ENCODE measurements around the gene ARMC9.
"Not testable (repeated sequence)": the region's sequence is repeated elsewhere in the genome, so short reads cannot be mapped to it uniquely, and the experiment has no call there.

ARMC9 gene

DNA sequence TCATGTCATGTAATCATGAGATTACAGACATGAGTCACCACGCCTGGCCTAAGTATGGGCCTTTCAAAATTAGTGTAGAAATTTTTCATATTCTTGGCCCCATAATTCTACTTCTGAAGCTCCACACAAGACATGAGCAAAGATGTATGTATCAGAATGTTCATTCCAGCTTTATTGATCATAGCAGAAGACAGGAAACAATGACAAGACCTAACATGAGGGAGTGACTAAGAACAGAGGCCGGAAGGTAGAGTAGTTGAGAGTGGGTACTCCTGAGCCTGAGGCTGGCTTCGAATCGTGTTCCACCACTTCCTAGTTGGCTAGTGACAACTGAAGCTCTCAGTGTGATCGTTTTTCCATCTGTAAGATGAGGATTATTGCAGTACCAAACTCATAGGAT, 89.3 kb downstream of the ARMC9 start:
- DNase-seq (ENCODE audit: low read depth): no peak

DNA sequence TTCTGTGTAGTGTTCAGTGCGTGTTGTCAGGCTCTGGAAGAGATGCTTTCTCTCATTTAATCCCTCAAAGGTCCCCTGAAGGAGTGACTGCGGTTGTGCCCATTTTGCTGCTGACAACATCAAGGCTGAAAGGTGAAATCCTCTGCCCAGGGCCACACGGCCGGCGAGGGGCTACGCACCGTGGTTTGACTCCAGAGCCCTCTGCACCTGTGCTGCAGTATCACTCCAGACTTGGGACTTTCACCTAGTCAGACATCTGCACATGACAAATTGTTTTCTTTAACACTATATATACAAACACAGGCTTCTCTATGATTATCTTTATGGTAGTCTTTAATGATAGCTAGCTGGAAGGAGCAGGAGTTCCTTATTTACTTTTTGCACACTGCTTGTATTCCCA, 90.2 kb downstream of the ARMC9 start:
- DNase-seq (ENCODE audit: low read depth): no peak

GRCh38 chr2:231290321-231291015, 92.0 kb downstream of the ARMC9 start:
- DNase-seq (ENCODE audit: low read depth): no peak

- DNase-seq (ENCODE audit: low read depth): no peak
Observed at GRCh38 chr2:231292472-231293134, 94.2 kb downstream of the ARMC9 start.

GRCh38 chr2:231293163-231293562, 94.7 kb downstream of the ARMC9 start:
- no peak for DNase-seq (ENCODE audit: low read depth)

DNA sequence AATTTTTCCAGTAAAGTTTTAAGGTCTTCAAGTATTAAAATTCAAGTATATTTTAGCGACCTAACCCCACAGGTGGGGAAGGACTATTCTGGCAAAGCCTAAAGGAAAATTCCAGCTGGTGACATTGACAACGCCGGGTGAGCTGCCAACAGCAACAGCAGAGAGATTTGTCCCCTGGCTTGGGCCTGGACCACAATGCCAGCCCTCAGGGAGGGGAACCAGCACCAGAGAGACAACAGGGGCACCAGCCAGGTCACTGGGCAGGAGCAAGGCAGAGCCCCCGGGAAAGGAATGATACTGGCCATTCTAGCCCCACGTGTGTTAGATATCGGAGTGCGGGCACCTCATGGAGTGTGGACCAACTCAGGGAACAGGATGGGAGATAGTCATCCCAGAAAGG, 95.7 kb downstream of the ARMC9 start:
- DNase-seq (ENCODE audit: low read depth): no peak

DNA sequence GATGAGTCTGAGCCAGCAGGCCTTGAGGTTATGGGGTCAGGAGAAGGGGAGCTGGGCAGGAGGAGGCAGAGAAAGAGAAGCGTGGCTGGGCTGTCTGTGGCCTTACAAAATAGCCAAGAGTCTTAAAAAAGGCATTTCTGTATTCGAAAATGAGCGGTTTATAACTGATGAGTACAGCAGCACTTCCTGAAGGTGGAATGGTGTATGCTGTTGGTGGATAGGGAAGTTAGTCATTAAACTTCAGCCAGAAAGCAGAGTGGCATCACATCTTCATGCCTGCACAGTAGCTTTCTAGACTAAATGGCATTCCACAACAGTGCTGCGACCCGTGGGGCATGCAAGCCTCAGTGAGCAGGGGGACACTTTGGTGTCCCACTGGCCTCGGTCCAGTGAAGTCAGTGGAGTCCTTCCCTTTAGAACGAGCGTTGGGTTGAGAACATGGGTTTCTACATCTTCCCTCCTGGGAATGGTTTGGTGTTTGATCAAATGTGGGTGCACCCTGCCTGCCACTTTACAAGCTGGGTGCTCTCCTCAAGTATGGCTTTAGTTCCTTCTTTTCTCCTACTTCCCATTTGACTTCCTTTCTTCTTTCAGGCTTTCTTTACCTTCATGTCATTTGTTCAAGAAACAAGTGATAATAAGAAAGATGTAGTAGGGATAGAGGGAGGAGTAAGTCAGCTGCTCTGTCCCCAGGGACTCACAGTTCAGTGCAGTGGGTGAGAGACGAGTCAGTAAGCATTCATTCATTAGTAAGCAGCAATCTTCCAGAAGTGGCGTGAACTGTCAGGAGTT, 96.3 kb downstream of the ARMC9 start:
- DNase-seq (ENCODE audit: low read depth): no peak

DNA sequence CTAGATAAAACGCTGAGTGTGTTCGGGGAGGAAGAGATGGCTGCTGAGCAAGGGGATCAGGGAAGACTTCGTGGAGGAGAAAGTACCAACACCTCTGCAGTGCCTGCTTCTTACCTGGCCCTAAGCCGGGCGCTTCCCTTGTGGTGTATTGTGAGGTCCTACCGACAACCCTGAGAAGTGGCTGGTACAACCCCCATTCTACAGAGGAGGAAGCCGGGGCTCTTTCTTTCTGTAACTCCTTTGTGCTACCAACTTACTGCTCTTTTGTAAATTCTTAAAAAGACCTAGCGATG, 96.9 kb downstream of the ARMC9 start:
- DNase-seq (ENCODE audit: low read depth): no peak

DNA sequence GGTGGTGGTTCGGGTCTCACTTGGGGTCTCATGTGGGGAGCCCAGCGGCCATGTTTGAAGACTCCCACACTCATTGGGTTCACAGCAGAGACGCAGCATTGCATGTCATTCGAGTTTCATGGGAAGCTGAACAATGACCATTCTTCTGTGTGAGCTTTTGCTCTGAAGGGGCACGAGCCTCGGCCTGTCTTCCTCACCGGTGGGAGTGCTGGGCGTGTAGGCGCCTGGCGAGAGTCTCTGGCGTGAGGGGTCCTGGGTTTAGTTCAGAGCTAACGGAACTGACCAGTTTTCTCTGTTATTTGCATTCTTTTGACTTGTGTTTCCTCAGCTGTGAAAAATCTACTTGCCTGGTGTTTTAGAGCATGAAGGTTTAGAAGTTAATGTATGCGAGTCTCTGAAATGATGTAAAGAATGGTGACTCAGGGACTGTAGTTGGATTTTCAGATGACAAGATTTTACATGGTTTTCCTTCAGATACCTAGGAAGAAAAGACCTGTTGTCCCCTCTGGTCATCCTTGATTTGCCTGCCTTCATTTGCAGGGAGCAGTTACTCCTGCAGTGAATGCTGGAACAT, 98.1 kb downstream of the ARMC9 start:
- DNase-seq (ENCODE audit: low read depth): no peak

GRCh38 chr2:231297108-231297908, 98.9 kb downstream of the ARMC9 start:
- DNase-seq (ENCODE audit: low read depth): no peak

DNA sequence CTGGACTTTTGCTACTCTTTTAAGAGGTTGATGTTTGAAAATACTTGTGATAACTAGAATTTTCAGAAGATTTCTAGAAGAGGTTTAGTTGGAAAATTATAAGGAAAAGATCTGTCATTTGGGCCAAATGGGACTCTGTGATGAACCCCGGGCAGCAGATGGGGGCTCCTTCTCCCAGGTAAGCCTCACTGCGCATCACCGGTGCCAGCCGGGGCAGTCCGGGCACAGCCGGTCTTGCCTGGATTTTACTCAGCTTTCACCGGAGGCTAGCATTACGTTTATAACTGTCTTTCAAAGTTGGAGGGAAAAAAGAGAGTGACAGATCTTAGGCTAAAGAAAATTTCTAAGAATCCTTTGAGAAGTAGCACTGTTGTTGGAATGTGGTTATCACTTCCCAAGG, 99.7 kb downstream of the ARMC9 start:
- no peak for DNase-seq (ENCODE audit: low read depth)

GRCh38 chr2:231299267-231299666, 100.8 kb downstream of the ARMC9 start:
- no peak for DNase-seq (ENCODE audit: low read depth)

DNA sequence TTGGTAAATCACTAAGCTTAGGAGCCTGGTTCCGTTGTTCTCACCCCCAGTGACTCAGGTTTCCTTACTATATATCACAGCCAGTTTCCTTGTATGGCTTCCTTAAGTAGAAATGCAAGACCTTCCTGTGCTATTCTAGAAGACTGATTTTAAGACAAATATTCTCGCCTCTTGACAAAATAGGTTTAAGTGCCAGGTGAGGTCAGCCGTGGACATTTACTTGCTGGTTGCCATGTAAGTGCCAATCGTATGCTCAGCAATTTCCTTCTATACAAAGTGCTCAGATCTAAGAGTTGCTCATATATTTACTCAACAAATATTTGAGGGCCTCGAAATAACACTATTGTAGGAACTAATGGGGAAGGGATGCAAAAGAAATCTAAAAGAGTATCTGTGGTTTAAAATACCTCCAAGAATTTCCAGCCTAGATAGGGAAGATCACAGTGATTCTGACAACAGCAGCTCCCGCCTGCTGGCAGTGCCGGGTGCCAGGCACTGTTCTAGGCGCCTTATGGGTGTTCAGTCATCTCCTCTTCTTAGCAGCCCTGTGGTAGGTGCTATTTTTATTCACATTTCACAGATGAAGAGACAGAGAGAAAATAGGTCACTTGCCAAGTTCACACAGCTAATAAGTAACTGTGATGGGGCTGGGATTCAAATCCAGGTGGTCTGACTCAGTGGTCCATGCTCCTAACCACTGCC, 101.7 kb downstream of the ARMC9 start:
- DNase-seq (ENCODE audit: low read depth): no peak

DNA sequence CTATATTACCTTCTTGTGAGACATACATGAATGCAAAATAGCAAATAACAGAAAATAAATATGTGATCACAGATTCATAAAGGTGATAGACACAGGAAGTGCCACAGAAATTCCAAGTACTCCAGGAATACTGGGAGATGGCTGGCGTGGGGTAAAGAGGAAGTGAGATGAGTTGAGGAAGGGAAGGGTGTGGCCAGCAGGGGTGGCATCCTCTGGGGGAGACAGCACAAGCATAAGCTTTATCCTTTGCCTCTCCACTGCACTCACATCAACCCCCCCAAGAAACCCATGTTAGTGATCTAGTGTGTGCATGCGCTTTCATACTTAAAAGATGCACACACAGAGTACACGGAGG, 102.3 kb downstream of the ARMC9 start:
- DNase-seq (ENCODE audit: low read depth): no peak

DNA sequence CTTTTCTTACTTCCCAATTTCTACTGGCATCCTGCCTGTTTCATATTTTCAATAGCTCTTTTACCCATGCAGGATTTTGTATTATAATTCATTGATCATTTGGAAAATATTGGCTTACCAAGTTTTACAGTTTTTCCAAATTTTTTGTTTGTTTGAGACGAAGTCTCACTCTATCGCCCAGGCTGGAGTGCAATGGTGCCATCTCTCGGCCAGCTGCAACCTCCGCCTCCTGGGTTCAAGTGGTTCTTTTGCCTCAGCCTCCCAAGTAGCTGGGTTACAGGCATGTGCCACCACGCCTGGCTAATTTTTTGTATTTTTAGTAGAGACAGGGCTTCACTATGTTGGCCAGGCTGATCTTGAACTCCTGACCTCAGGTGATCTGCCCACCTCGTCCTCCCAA, 105.8 kb downstream of the ARMC9 start:
- not testable (repeated sequence) for DNase-seq (ENCODE audit: low read depth)

GRCh38 chr2:231305221-231305620, 106.8 kb downstream of the ARMC9 start:
- DNase-seq (ENCODE audit: low read depth): no peak

GRCh38 chr2:231306791-231307393, 108.5 kb downstream of the ARMC9 start:
- no peak for DNase-seq (ENCODE audit: low read depth)

GRCh38 chr2:231308219-231308618, 109.8 kb downstream of the ARMC9 start:
- no peak for DNase-seq (ENCODE audit: low read depth)

DNA sequence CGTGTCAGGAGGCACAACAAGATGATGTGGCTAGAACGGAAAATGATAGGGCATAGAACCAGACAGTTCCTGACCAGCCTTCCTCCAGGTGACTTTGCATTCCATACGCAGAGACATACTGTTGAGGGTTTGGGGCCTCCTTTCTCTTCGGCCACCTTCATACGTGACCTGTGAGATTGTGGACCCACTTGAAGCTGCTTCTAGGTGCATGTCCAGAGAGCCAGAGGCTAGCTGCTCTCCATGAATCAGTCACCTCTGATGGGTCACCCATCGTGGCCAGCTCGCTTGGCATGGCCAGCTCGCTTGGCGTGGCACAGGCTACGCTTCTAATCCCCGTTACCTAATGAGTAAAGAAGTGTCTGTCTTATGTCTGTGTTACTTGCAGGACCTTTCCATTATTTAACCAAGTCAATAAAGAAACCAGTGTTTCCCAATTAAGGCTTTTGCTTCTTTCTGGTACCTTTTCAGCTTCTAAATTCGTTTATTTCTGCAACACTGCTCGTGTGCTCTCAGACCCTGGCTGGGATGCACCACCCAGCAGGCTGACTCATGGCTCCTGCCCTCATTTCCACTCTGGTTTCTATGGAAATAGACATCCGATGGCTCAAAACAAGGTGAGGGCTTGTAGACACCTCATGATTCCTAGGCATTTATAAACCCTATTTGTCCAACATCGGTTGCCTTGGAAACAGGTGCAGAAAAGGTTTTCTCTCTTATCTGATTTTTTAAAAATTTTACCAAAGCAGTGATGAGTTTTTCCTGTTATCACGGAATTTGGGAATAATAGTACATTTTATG, 110.4 kb downstream of the ARMC9 start:
- no peak for DNase-seq (ENCODE audit: low read depth)

DNA sequence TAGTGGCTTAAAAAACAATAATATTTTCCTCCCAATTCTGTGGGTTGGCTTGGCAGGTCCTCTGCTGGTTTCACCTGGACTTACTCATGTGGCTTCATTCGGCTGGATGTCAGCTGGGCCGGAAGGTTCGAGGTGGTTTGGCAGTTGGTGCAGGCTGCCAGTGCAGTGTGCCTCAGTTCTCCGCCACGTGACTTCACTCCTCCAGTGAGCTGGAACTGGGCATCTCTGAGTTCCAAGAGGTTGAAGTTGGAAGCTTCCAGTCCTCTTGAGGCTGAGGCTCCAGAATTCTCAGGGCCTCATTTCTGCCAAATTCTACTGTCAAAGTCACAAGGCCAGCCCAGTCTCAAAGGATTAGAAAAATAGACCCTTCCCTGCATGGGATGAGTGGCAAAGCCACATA, 113.6 kb downstream of the ARMC9 start:
- DNase-seq (ENCODE audit: low read depth): no peak
